B cell (primary cell): Measurements from ENCODE around the gene GPR162. TPM values are rescaled to one million over a fixed set of nuclear protein-coding genes. Genes with fewer than 3 reads are reported as not detected.

Experiments used
- ATAC-seq: fragments of 200-7000 bp; cut with Tn5 transposase; one replicate; pipeline ENCODE4 v1.10.0; 2021; ENCODE audit warnings: low read depth, mild to moderate bottlenecking, moderate number of reproducible peaks, moderate library complexity
- CTCF ChIA-PET: fragments of 350-600 bp; sonication (Branson Sonifier 250); formaldehyde crosslinking; loops from one replicate; lab custom pipeline; 2021; ENCODE audit warnings: antibody characterized with exemption, inconsistent platforms; lab: Charles Lee
- POLR2A ChIA-PET: fragments of 350-600 bp; sonication (Branson Sonifier 250); formaldehyde crosslinking; loops from one replicate; lab custom pipeline; 2021; ENCODE audit warnings: antibody characterized with exemption; lab: Charles Lee
- DNase-seq: peaks from one replicate; pipeline ENCODE4 v3.0.0; 2013
- H2AFZ ChIP-seq: 2 replicates; pipeline ENCODE4 v1.6.1; 2012; ENCODE audit warnings: mild to moderate bottlenecking, low read depth, low read length; ENCODE audit not compliant: insufficient read depth, poor library complexity, severe bottlenecking
- H3K27ac ChIP-seq, 2 donors: 1 replicate in 1 of 2; 2 replicates in 1 of 2; pipeline ENCODE4 v1.5.1; 2012 to 2013; ENCODE audit warnings: low read length in 2 of 2, mild to moderate bottlenecking in 2 of 2, moderate library complexity in 1 of 2
- H3K27me3 ChIP-seq, 4 experiments: fragments of 200-600 bp in 1 of 4; sonication (generic) in 1 of 4; replicated peaks in 1 of 4; 1 replicate in 2 of 4; 2 replicates in 2 of 4; pipeline versions ENCODE4 v1.6.1 to v1.7.0; 2013 to 2016; ENCODE audit warnings: low read length in 3 of 4, mild to moderate bottlenecking in 2 of 4, mixed read lengths in 1 of 4, moderate library complexity in 1 of 4; ENCODE audit not compliant: insufficient read depth in 4 of 4, control insufficient read depth in 3 of 4; ENCODE audit errors: control extremely low read depth in 1 of 4
- H3K36me3 ChIP-seq, 2 experiments: replicated peaks in 1 of 2; 1 replicate in 1 of 2; 2 replicates in 1 of 2; pipeline versions ENCODE4 v1.6.1 to v1.7.1; 2013; ENCODE audit warnings: low read length in 1 of 2; ENCODE audit not compliant: insufficient read depth in 2 of 2, control insufficient read depth in 1 of 2; ENCODE audit errors: control extremely low read depth in 1 of 2, extremely low read depth in 1 of 2
- H3K4me1 ChIP-seq, 2 donors: fragments of 200-600 bp in 1 of 2; sonication (generic) in 1 of 2; 1 replicate in 1 of 2; 2 replicates in 1 of 2; pipeline versions ENCODE4 v1.5.1 to v1.6.1; 2013 to 2017; ENCODE audit warnings: low read length in 2 of 2; ENCODE audit not compliant: control insufficient read depth in 2 of 2, insufficient read depth in 2 of 2
- H3K4me2 ChIP-seq: replicated peaks from 2 replicates; pipeline ENCODE3; 2012; ENCODE audit warnings: mild to moderate bottlenecking, low read depth, low read length; ENCODE audit not compliant: poor library complexity, severe bottlenecking
- H3K4me3 ChIP-seq, 5 experiments: fragments of 200-600 bp in 1 of 5; sonication (generic) in 1 of 5; 1 replicate in 3 of 5; 2 replicates in 2 of 5; pipeline versions ENCODE4 v1.5.1 to v1.7.0; 2011 to 2016; ENCODE audit warnings: low read length in 4 of 5, mild to moderate bottlenecking in 4 of 5, low read depth in 2 of 5, control low read depth in 1 of 5, moderate library complexity in 1 of 5; ENCODE audit not compliant: insufficient read depth in 1 of 5; ENCODE audit errors: control extremely low read depth in 1 of 5, extremely low read depth in 1 of 5
- H3K79me2 ChIP-seq: fragments of 200-600 bp; sonication (generic); one replicate; pipeline ENCODE4 v1.6.0; 2016; ENCODE audit warnings: low read length; ENCODE audit not compliant: control insufficient read depth, insufficient read depth
- H3K9ac ChIP-seq: fragments of 200-600 bp; sonication (generic); 2 replicates; pipeline ENCODE4 v1.6.1; 2017; ENCODE audit warnings: mild to moderate bottlenecking, low read length, moderate library complexity
- H3K9me3 ChIP-seq, 3 donors: one replicate each; pipeline versions ENCODE4 v1.6.1 to v1.7.1; 2013; ENCODE audit warnings: low read length in 2 of 3; ENCODE audit not compliant: control insufficient read depth in 2 of 3, insufficient read depth in 1 of 3; ENCODE audit errors: control extremely low read depth in 1 of 3
- H4K20me1 ChIP-seq: 2 replicates; pipeline ENCODE4 v1.6.0; 2012; ENCODE audit warnings: mild to moderate bottlenecking, low read length; ENCODE audit not compliant: insufficient read depth, control insufficient read depth, poor library complexity, severe bottlenecking
- H3K27ac Mint-ChIP-seq: one replicate; pipeline ENCODE4 v1.8.0; 2021; ENCODE audit warnings: mixed read lengths
- H3K27me3 Mint-ChIP-seq: one replicate; pipeline ENCODE4 v1.8.0; 2021; ENCODE audit warnings: mixed read lengths
- H3K4me1 Mint-ChIP-seq: one replicate; pipeline ENCODE4 v1.8.0; 2021; ENCODE audit warnings: mixed read lengths
- H3K4me3 Mint-ChIP-seq: one replicate; pipeline ENCODE4 v1.8.0; 2021; ENCODE audit warnings: mixed read lengths
- H3K9me3 Mint-ChIP-seq: one replicate; pipeline ENCODE4 v1.8.0; 2022; ENCODE audit warnings: mixed read lengths; ENCODE audit not compliant: insufficient read depth
- CTCF ChIP-seq: fragments of 200-600 bp; IDR thresholded peaks from one replicate; pipeline ENCODE4 v1.8.0; 2022; ENCODE audit warnings: antibody characterized with exemption, mild to moderate bottlenecking
- EZH2 ChIP-seq: IDR thresholded peaks from 2 replicates; pipeline ENCODE4 v1.6.1; 2012; ENCODE audit warnings: borderline replicate concordance, low read depth, mild to moderate bottlenecking, moderate library complexity, low read length; ENCODE audit not compliant: insufficient read depth, poor library complexity, severe bottlenecking
- WGBS: methylation state at CpG from one replicate; pipeline ENCODE4 v1.1.5; 2013; ENCODE audit warnings: missing lambda C conversion rate; ENCODE audit not compliant: insufficient coverage; 5-methylcytosine and 5-hydroxymethylcytosine counted together
- intact Hi-C: fragments of 100-400 bp; cut with micrococcal nuclease; formaldehyde crosslinking; loops from one replicate; pipeline ENCODE4 v1.10.0; 2022
- polyA plus RNA-seq: library from polyadenylated mRNA; depleted of rRNA; stranded (reverse); fragments of >200 nt; gene quantifications from 2 replicates; pipeline ENCODE4 v1.2.3, GENCODE V29; 2012
- total RNA-seq, 2 donors: library from RNA; stranded (reverse); fragments of 120-200 nt in 1 of 2; gene quantifications; 1 replicate in 1 of 2; 2 replicates in 1 of 2; pipeline versions ENCODE4 v1.2.3 to v1.2.4, GENCODE V29; 2013 to 2022

The GPR162 gene
- total and polyA plus RNA-seq, 2 donors (not counting 1 experiment from before 2014, with no cell fraction given): 0.54 TPM; not detected in 1

GRCh38 chr12:6853626-6854025, 32.0 kb downstream of the GPR162 start:
- ATAC-seq: no peak
- H3K4me1 Mint-ChIP-seq: peaks cover 23% of the 10 kb centered on the region
- TF ChIP-seq CTCF: no peak
- TF ChIP-seq EZH2: no peak
- H3K4me1 ChIP-seq: peaks cover 6 to 23% of the 10 kb centered on the region in 2 donors
- H3K36me3 ChIP-seq: peaks cover 0 to 41% of the 10 kb centered on the region in 2 experiments
- H3K9me3 Mint-ChIP-seq: no peaks in the 10 kb centered on the region
- no peaks in the 10 kb centered on the region for H3K9me3 ChIP-seq
- H4K20me1 ChIP-seq: peaks cover 5% of the 10 kb centered on the region
- peaks cover 48% of the 10 kb centered on the region for H3K79me2 ChIP-seq
- ChIA-PET CTCF (interaction anchor here (1.2 to 6.7 kb wide), 5 partner anchors 17 to 107 kb away, joined by 3 to 136 read pairs (median 6); partner anchors contain the start of genes MLF2, SPSB2 and TPI1), POLR2A (interaction anchor here (3.6 to 5.3 kb wide), 2 partner anchors 14 to 19 kb away, joined by 29 to 49 read pairs; partner anchors contain the start of genes SPSB2 and TPI1)
- no peaks in the 10 kb centered on the region for H3K27me3 ChIP-seq
- intact Hi-C loops: loop anchor here (5.0 kb wide), 3 partner anchors 84 to 296 kb away; partner anchors contain the start of genes IFFO1 and PTMS
- peak overlapping the region in 1 of 2 donors; percentile 37 for H3K27ac ChIP-seq
- no peak overlapping the region for H2AFZ ChIP-seq
- H3K4me2 ChIP-seq: no peak overlapping the region
- no CpG with 5 or more reads among the region's 1 CpG for WGBS
- DNase-seq: no peak
- H3K9ac ChIP-seq: no peak overlapping the region
- no peak overlapping the region for H3K4me3 ChIP-seq
- H3K27ac Mint-ChIP-seq: peak overlapping the region; percentile 89
- no peaks in the 10 kb centered on the region for H3K27me3 Mint-ChIP-seq
- H3K4me3 Mint-ChIP-seq: peak overlapping the region; percentile 92

- H3K4me3 ChIP-seq: no peak overlapping the region
- no peaks in the 10 kb centered on the region for H3K9me3 ChIP-seq
- H3K27me3 ChIP-seq: no peaks in the 10 kb centered on the region
- peaks cover 0 to 45% of the 10 kb centered on the region in 2 experiments for H3K36me3 ChIP-seq
- Mint-ChIP-seq H3K9me3 (no peaks in the 10 kb centered on the region), H3K27me3 (no peaks in the 10 kb centered on the region), H3K4me1 (peaks cover 23% of the 10 kb centered on the region), H3K27ac (no peak overlapping the region), H3K4me3 (peak overlapping the region; percentile 92)
- peaks cover 48% of the 10 kb centered on the region for H3K79me2 ChIP-seq
- peaks cover 5% of the 10 kb centered on the region for H4K20me1 ChIP-seq
- no peak for ATAC-seq
- TF ChIP-seq EZH2: no peak
- TF ChIP-seq CTCF: no peak
- CTCF ChIA-PET: interaction anchor here (3.3 to 6.7 kb wide), 2 partner anchors 16 to 101 kb away, joined by 15 to 136 read pairs; partner anchors contain the start of genes MLF2, SPSB2 and TPI1
- WGBS: 98% methylated on average over 5 of the region's 6 CpGs
- H3K4me2 ChIP-seq: no peak overlapping the region
- peaks cover 6 to 23% of the 10 kb centered on the region in 2 donors for H3K4me1 ChIP-seq
- no peak overlapping the region for H3K27ac ChIP-seq
- H2AFZ ChIP-seq: no peak overlapping the region
- no peak for DNase-seq
- H3K9ac ChIP-seq: no peak overlapping the region
- POLR2A ChIA-PET: interaction anchor here (0.6 to 5.3 kb wide), 3 partner anchors 13 to 193 kb away, joined by 3 to 49 read pairs (median 8); partner anchors contain the start of gene TPI1
- intact Hi-C loops: loop anchor here (5.0 kb wide), 3 partner anchors 83 to 297 kb away; partner anchors contain the start of genes IFFO1 and PTMS
Observed at GRCh38 chr12:6854036-6854435, 32.4 kb downstream of the GPR162 start.
